WTC11 (cell line): ENCODE data around the gene SLC1A7. TPM values are rescaled to one million over a fixed set of nuclear protein-coding genes. Genes with fewer than 3 reads are reported as not detected.

Source experiments
- ATAC-seq: fragments of 200-7000 bp; cut with Tn5 transposase; 2 replicates; pipeline ENCODE4 v1.10.0; 2021; ENCODE audit warnings: mild to moderate bottlenecking, moderate library complexity
- CTCF ChIA-PET: fragments of 300-600 bp; sonication (Branson Sonifier 250); formaldehyde crosslinking; loops from one replicate; lab custom pipeline; 2021; ENCODE audit warnings: antibody characterized with exemption; lab: Charles Lee
- POLR2A ChIA-PET: fragments of 350-600 bp; sonication (Branson Sonifier 250); formaldehyde crosslinking; loops from one replicate; lab custom pipeline; 2021; ENCODE audit warnings: antibody characterized with exemption; lab: Charles Lee
- DNase-seq: peaks from one replicate; pipeline ENCODE4 v3.0.0; 2021; ENCODE audit warnings: low spot score
- H3K27ac Mint-ChIP-seq: 2 replicates; pipeline ENCODE4 v1.8.0; 2021; ENCODE audit warnings: mixed read lengths
- H3K27me3 Mint-ChIP-seq: 2 replicates; pipeline ENCODE4 v1.8.0; 2021; ENCODE audit warnings: low read depth, mild to moderate bottlenecking, moderate library complexity, mixed read lengths
- H3K36me3 Mint-ChIP-seq: 2 replicates; pipeline ENCODE4 v1.8.0; 2021; ENCODE audit warnings: mixed read lengths
- H3K4me1 Mint-ChIP-seq: 2 replicates; pipeline ENCODE4 v1.8.0; 2022; ENCODE audit warnings: mixed read lengths
- H3K4me3 Mint-ChIP-seq: 2 replicates; pipeline ENCODE4 v1.8.0; 2021; ENCODE audit warnings: mild to moderate bottlenecking, moderate library complexity, mixed read lengths
- H3K9me3 Mint-ChIP-seq: 2 replicates; pipeline ENCODE4 v1.8.0; 2021; ENCODE audit warnings: mixed read lengths
- AFF4 ChIP-seq: sonication (generic); formaldehyde crosslinking; IDR thresholded peaks from 2 replicates; pipeline ENCODE4 v1.8.1; 2023; ENCODE audit warnings: mild to moderate bottlenecking, missing genetic modification reagents, borderline replicate concordance
- CBFB ChIP-seq: sonication (generic); formaldehyde crosslinking; IDR thresholded peaks from 2 replicates; pipeline ENCODE4 v1.8.1; 2022; ENCODE audit warnings: mild to moderate bottlenecking, low read depth, missing genetic modification reagents
- CDX4 ChIP-seq: fragments of 250-450 bp; sonication (Bioruptor Pico); IDR thresholded peaks from 2 replicates; pipeline ENCODE4 v1.9.0; 2021; ENCODE audit warnings: moderate library complexity, mild to moderate bottlenecking, inconsistent platforms, borderline replicate concordance
- ESRRA ChIP-seq: sonication (generic); formaldehyde crosslinking; IDR thresholded peaks from 2 replicates; pipeline ENCODE4 v1.8.1; 2022; ENCODE audit warnings: mild to moderate bottlenecking, missing genetic modification reagents, borderline replicate concordance
- GABPB1 ChIP-seq: sonication (generic); formaldehyde crosslinking; IDR thresholded peaks from 2 replicates; pipeline ENCODE4 v1.8.1; 2023; ENCODE audit warnings: mild to moderate bottlenecking, missing genetic modification reagents
- IRF2 ChIP-seq: sonication (generic); formaldehyde crosslinking; IDR thresholded peaks from 2 replicates; pipeline ENCODE4 v1.8.0; 2022; ENCODE audit warnings: low read depth, missing genetic modification reagents, borderline replicate concordance
- KAT7 ChIP-seq: sonication (generic); formaldehyde crosslinking; IDR thresholded peaks from 2 replicates; pipeline ENCODE4 v1.8.1; 2023; ENCODE audit warnings: missing genetic modification reagents, mild to moderate bottlenecking, borderline replicate concordance
- NFATC4 ChIP-seq: fragments of 250-450 bp; sonication (Bioruptor Pico); IDR thresholded peaks from 2 replicates; pipeline ENCODE4 v1.9.0; 2021; ENCODE audit warnings: mild to moderate bottlenecking
- OVOL2 ChIP-seq: fragments of 250-450 bp; sonication (Bioruptor Pico); IDR thresholded peaks from 2 replicates; pipeline ENCODE4 v1.9.0; 2021; ENCODE audit warnings: mild to moderate bottlenecking, borderline replicate concordance
- RORB ChIP-seq: fragments of 250-450 bp; sonication (Bioruptor Pico); IDR thresholded peaks from 2 replicates; pipeline ENCODE4 v1.9.0; 2021; ENCODE audit warnings: mild to moderate bottlenecking
- TEAD4 ChIP-seq: sonication (generic); formaldehyde crosslinking; IDR thresholded peaks from 2 replicates; pipeline ENCODE4 v1.8.0; 2022; ENCODE audit warnings: mild to moderate bottlenecking, missing genetic modification reagents
- ZNF121 ChIP-seq: sonication (generic); formaldehyde crosslinking; IDR thresholded peaks from 2 replicates; pipeline ENCODE4 v1.8.0; 2023; ENCODE audit warnings: missing genetic modification reagents
- ZNF138 ChIP-seq: sonication (generic); formaldehyde crosslinking; conservative IDR thresholded peaks from 2 replicates; pipeline ENCODE4 v1.8.1; 2022; ENCODE audit warnings: mild to moderate bottlenecking, moderate library complexity, missing genetic modification reagents
- ZNF281 ChIP-seq: sonication (generic); formaldehyde crosslinking; IDR thresholded peaks from 2 replicates; pipeline ENCODE4 v1.8.0; 2023; ENCODE audit warnings: mild to moderate bottlenecking, missing genetic modification reagents
- ZNF317 ChIP-seq: sonication (generic); formaldehyde crosslinking; IDR thresholded peaks from 2 replicates; pipeline ENCODE4 v1.8.1; 2023; ENCODE audit warnings: low read depth, mild to moderate bottlenecking, moderate library complexity, missing genetic modification reagents, borderline replicate concordance
- ZNF396 ChIP-seq: fragments of 250-450 bp; sonication (Bioruptor Pico); IDR thresholded peaks from 2 replicates; pipeline ENCODE4 v1.8.0; 2021; ENCODE audit warnings: mild to moderate bottlenecking, moderate library complexity, borderline replicate concordance
- total RNA-seq: library from RNA; stranded (reverse); gene quantifications from 3 replicates; pipeline ENCODE4 v1.2.3, GENCODE V29; 2021
- TF ChIP-seq, protein P1 (sequence below): fragments of 250-450 bp; sonication (Bioruptor Pico); conservative IDR thresholded peaks from 2 replicates; pipeline ENCODE4 v1.9.0; 2021; ENCODE audit warnings: mild to moderate bottlenecking
- TF ChIP-seq, protein P2 (sequence below): sonication (generic); formaldehyde crosslinking; IDR thresholded peaks from 2 replicates; pipeline ENCODE4 v1.8.0; 2022; ENCODE audit warnings: mild to moderate bottlenecking, missing genetic modification reagents
- TF ChIP-seq, protein P3 (sequence below): sonication (generic); formaldehyde crosslinking; IDR thresholded peaks from 2 replicates; pipeline ENCODE4 v1.8.1; 2022; ENCODE audit warnings: mild to moderate bottlenecking, missing genetic modification reagents, moderate library complexity, borderline replicate concordance
- TF ChIP-seq, protein P4 (sequence below): sonication (generic); formaldehyde crosslinking; IDR thresholded peaks from 2 replicates; pipeline ENCODE4 v1.8.1; 2022; ENCODE audit warnings: low read depth, missing genetic modification reagents, borderline replicate concordance

The SLC1A7 gene
- total RNA-seq, 1 experiment from 2014 or later, result not detected

DNA sequence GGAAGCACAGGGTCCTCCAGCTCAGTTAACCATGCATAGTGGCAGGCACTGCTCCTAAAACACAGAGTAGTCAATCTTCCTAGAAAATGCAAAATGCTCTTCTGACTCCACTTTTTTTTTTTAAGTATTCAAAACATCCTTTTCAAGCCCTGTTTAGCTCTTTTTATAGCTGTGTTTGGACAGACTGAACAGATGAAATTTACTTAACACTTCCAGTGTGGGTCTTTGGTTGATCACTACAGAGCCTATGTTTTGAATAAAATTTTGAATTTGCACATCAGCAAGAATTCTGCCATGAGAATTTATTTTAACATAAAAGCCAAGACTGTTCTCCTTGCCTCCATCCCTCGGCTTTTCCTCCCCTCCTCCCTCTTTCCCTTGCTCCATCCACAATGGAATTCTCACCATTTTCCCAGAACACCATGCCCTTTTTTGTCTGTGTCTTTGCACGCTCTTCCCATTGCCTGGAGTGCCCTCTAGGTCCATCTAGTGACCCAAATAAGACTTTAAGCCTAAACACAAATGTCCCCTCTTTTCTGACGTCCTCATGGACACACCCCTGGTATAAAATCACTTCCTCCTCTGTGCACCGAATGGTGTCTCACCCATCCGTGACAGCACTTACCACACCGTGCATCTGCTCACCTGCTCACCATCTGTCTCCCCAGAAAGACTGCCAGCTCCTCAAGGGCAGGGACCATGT lies 30.1 kb upstream of the SLC1A7 start:
- CTCF ChIA-PET, result interaction anchor here (0.9 to 3.7 kb wide), 7 partner anchors 9 to 312 kb away, joined by 3 to 17 read pairs (median 3); no protein-coding TSS in a partner anchor
- peak; percentile 40 for ATAC-seq
- peaks cover 3% of the 10 kb centered on the region; the same call in 1 of the 2 replicates for H3K27me3 Mint-ChIP-seq
- no peak for TF ChIP-seq IRF2 (CRISPR knock-in tag)
- no peak for TF ChIP-seq CBFB (CRISPR knock-in tag)
- no peak for TF ChIP-seq RORB (CRISPR knock-in tag)
- TF ChIP-seq NFATC4 (CRISPR knock-in tag), result no peak
- TF ChIP-seq, all 79 proteins: peak for 0
- POLR2A ChIA-PET, result interaction anchor here (0.6 kb wide), 1 partner anchor 9 kb away, joined by 3 read pairs; no protein-coding TSS in a partner anchor
- Mint-ChIP-seq H3K4me1 (peaks cover 31% of the 10 kb centered on the region), H3K9me3 (no peaks in the 10 kb centered on the region), H3K27ac (no peak overlapping the region), H3K4me3 (no peak overlapping the region), H3K36me3 (no peaks in the 10 kb centered on the region)
- no peak for DNase-seq

DNA sequence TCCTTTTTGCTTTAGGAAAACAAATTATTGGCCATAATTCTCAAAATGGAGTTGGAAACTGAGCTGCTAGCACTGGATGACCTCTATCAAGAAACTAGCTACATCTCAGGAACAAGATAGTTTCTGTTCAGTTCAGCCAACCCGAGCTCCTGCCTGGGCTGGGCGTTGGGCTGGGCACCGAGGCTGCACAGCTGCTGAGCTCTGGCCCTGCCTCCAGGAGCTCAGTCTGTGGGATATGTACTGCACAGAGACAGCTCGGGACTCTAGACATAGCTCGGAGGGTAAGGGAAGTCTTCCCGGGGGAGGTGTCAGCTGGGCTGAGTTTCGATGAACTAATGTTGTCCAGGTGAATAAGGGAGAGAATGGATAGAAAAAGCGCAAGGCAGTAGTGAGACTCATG lies 24.5 kb upstream of the SLC1A7 start:
- no peak for ATAC-seq

More for the DNA sequence above, 24.5 kb upstream of the SLC1A7 start:
- peaks cover 26% of the 10 kb centered on the region for H3K4me1 Mint-ChIP-seq
- ChIA-PET POLR2A (no interaction called here), CTCF (interaction anchor here (1.8 kb wide), 2 partner anchors 15 to 79 kb away, joined by 7 read pairs; no protein-coding TSS in a partner anchor)
- no peaks in the 10 kb centered on the region; the same call in none of the 2 replicates for H3K27me3 Mint-ChIP-seq
- H3K27ac Mint-ChIP-seq, result no peak overlapping the region
- DNase-seq, result no peak
- no peaks in the 10 kb centered on the region for H3K36me3 Mint-ChIP-seq
- TF ChIP-seq ZNF281 (CRISPR knock-in tag) (no peak), ESRRA (no peak), OVOL2 (CRISPR knock-in tag) (no peak), ZNF138 (CRISPR knock-in tag) (no peak), ZNF317 (no peak), ZNF121 (CRISPR knock-in tag) (no peak), RORB (CRISPR knock-in tag) (no peak), ZNF396 (CRISPR knock-in tag) (no peak), IRF2 (CRISPR knock-in tag) (no peak), CDX4 (CRISPR knock-in tag) (no peak), GABPB1 (CRISPR knock-in tag) (no peak), AFF4 (no peak), KAT7 (no peak), TEAD4 (CRISPR knock-in tag) (no peak)
- TF ChIP-seq, protein P1, sequence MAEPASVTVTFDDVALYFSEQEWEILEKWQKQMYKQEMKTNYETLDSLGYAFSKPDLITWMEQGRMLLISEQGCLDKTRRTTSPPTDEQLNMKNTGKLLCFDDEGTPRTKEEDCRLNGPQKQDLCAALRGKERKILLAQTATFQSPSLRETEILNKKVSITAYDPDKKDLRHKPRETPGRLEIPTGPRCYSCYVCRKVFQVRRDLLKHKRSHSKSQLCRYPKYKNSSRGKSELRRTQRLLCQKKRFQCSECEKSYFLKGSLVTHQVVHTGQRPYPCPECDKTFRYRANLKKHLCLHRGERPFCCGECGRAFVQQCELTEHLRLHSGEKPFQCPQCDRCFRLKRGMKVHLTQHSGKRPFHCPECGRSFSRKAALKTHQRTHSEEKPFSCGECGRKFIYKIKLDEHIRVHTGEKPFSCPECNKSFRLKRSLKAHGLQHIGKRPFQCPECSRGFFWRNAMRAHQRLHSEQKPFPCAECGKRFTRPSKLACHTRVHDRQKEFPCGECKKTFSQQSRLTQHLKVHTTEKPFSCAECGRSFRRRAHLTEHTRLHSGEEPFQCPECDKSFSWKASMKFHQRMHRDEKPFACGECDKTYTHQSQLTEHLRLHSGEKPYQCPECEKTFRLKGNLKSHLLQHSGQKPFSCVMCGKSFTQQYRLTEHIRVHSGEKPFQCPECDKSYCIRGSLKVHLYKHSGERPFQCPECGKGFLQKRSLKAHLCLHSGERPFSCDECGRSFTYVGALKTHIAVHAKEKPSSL (CRISPR knock-in tag), result no peak
- TF ChIP-seq, protein P2, sequence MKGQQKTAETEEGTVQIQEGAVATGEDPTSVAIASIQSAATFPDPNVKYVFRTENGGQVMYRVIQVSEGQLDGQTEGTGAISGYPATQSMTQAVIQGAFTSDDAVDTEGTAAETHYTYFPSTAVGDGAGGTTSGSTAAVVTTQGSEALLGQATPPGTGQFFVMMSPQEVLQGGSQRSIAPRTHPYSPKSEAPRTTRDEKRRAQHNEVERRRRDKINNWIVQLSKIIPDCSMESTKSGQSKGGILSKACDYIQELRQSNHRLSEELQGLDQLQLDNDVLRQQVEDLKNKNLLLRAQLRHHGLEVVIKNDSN (CRISPR knock-in tag), result no peak
- TF ChIP-seq, protein P3, sequence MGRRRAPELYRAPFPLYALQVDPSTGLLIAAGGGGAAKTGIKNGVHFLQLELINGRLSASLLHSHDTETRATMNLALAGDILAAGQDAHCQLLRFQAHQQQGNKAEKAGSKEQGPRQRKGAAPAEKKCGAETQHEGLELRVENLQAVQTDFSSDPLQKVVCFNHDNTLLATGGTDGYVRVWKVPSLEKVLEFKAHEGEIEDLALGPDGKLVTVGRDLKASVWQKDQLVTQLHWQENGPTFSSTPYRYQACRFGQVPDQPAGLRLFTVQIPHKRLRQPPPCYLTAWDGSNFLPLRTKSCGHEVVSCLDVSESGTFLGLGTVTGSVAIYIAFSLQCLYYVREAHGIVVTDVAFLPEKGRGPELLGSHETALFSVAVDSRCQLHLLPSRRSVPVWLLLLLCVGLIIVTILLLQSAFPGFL (CRISPR knock-in tag), result no peak
- TF ChIP-seq, protein P4, sequence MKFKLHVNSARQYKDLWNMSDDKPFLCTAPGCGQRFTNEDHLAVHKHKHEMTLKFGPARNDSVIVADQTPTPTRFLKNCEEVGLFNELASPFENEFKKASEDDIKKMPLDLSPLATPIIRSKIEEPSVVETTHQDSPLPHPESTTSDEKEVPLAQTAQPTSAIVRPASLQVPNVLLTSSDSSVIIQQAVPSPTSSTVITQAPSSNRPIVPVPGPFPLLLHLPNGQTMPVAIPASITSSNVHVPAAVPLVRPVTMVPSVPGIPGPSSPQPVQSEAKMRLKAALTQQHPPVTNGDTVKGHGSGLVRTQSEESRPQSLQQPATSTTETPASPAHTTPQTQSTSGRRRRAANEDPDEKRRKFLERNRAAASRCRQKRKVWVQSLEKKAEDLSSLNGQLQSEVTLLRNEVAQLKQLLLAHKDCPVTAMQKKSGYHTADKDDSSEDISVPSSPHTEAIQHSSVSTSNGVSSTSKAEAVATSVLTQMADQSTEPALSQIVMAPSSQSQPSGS, result no peak
- H3K9me3 Mint-ChIP-seq, result no peaks in the 10 kb centered on the region
- no peak overlapping the region for H3K4me3 Mint-ChIP-seq
